PC-3 (cell line): ENCODE results near the gene PRR14.

Experiments used
- CTCF ChIP-seq: fragments of 300-600 bp; sonication (generic); conservative IDR thresholded peaks from 2 replicates; pipeline ENCODE4 v1.5.1; 2017; ENCODE audit warnings: antibody characterized with exemption, low read depth, mild to moderate bottlenecking, low read length
- EZH2 ChIP-seq: fragments of 300-600 bp; sonication (generic); IDR thresholded peaks from one replicate; pipeline ENCODE4 v1.6.1; 2017; ENCODE audit warnings: antibody characterized with exemption, mild to moderate bottlenecking, low read length; ENCODE audit not compliant: unreplicated experiment
- EZH2phosphoT487 ChIP-seq: fragments of 300-600 bp; sonication (generic); IDR thresholded peaks from 2 replicates; pipeline ENCODE4 v1.6.1; 2018; ENCODE audit warnings: mild to moderate bottlenecking, antibody characterized with exemption, low read length, borderline replicate concordance

- TF ChIP-seq CTCF (no peak), EZH2 (no peak), EZH2phosphoT487 (no peak)
Measured at GRCh38 chr16:30623536-30624283, 27.1 kb upstream of the PRR14 start.
